AG09309 (cell line): ENCODE results near the gene NFIX.

Experiments used
- DNase-seq: peaks from one replicate; pipeline ENCODE4 v3.0.0-alpha.2; 2010; ENCODE audit warnings: low read depth
- H3K4me3 ChIP-seq: 2 replicates; pipeline ENCODE4 v1.5.1; 2011; ENCODE audit warnings: mild to moderate bottlenecking, low read depth, low read length, moderate library complexity; ENCODE audit not compliant: control insufficient read depth
- CTCF ChIP-seq: IDR thresholded peaks from 2 replicates; pipeline ENCODE4 v1.5.1; 2011; ENCODE audit warnings: mild to moderate bottlenecking, low read depth, low read length, inconsistent platforms; ENCODE audit not compliant: insufficient read depth, control insufficient read depth; ENCODE audit errors: missing control alignments

The NFIX gene

GRCh38 chr19:12984683-12985048, 10.6 kb upstream of the NFIX start:
- no peak for DNase-seq
- no peak for TF ChIP-seq CTCF
- H3K4me3 ChIP-seq, result no peak overlapping the region

- no peak overlapping the region for H3K4me3 ChIP-seq
- no peak for TF ChIP-seq CTCF
- no peak for DNase-seq
Observed at GRCh38 chr19:12985049-12985776, 10.1 kb upstream of the NFIX start.

- TF ChIP-seq CTCF, result no peak
- H3K4me3 ChIP-seq, result no peak overlapping the region
- no peak for DNase-seq
Observed at GRCh38 chr19:12986726-12987125, 8.5 kb upstream of the NFIX start.

- H3K4me3 ChIP-seq, result no peak overlapping the region
- TF ChIP-seq CTCF, result no peak
Observed at GRCh38 chr19:12987190-12987589, 8.1 kb upstream of the NFIX start.

GRCh38 chr19:12987781-12988180, 7.5 kb upstream of the NFIX start:
- no peak for TF ChIP-seq CTCF
- DNase-seq, result no peak
- no peak overlapping the region for H3K4me3 ChIP-seq

More at GRCh38 chr19:12987190-12987589, 8.1 kb upstream of the NFIX start:
- DNase-seq, result no peak

GRCh38 chr19:12990431-12990830, 4.8 kb upstream of the NFIX start:
- no peak overlapping the region for H3K4me3 ChIP-seq
- DNase-seq, result no peak
- no peak for TF ChIP-seq CTCF
